IMR-90 (cell line): ENCODE data around the gene SLC25A38. TPM values are rescaled to one million over a fixed set of nuclear protein-coding genes. Genes with fewer than 3 reads are reported as not detected.

Source experiments
- ATAC-seq: fragments of 200-7000 bp; cut with Tn5 transposase; 2 replicates; pipeline ENCODE4 v1.9.1; 2020; ENCODE audit warnings: low read depth, mild to moderate bottlenecking, moderate library complexity
- BruUV-seq: library from RNA; stranded (reverse); fragments of 400-500 nt; replicated peaks from 2 replicates; lab custom pipeline; 2021; lab: Mats Ljungman, UMichigan
- CTCF ChIA-PET: fragments of 300-600 bp; formaldehyde crosslinking; extraction: SDS; loops from one replicate; lab custom pipeline; 2021; ENCODE audit warnings: antibody characterized with exemption; lab: Yijun Ruan, JAX
- POLR2A ChIA-PET: fragments of 300-600 bp; sonication (Branson Sonifier 250); formaldehyde crosslinking; loops from one replicate; lab custom pipeline; 2022; ENCODE audit warnings: antibody characterized with exemption; ENCODE audit not compliant: unreplicated experiment; lab: Charles Lee
- DNase-seq: peaks from one replicate; pipeline ENCODE4 v3.0.0; 2013
- H2AFZ ChIP-seq: replicated peaks from 2 replicates; pipeline ENCODE3; 2013; ENCODE audit warnings: low read length, mild to moderate bottlenecking; ENCODE audit not compliant: poor library complexity
- H2AK5ac ChIP-seq: 2 replicates; pipeline ENCODE4 v1.6.1; 2013; ENCODE audit warnings: low read depth, low read length, inconsistent platforms
- H2AK9ac ChIP-seq: replicated peaks from 2 replicates; pipeline ENCODE3; 2013; ENCODE audit warnings: mild to moderate bottlenecking, low read depth, low read length, moderate library complexity; ENCODE audit not compliant: poor library complexity
- H2BK120ac ChIP-seq: 2 replicates; pipeline ENCODE4 v1.6.1; 2013; ENCODE audit warnings: low read depth, low read length, inconsistent platforms
- H2BK15ac ChIP-seq: 3 replicates; pipeline ENCODE4 v1.6.1; 2013; ENCODE audit warnings: low read depth, low read length, inconsistent platforms
- H2BK20ac ChIP-seq: 2 replicates; pipeline ENCODE4 v1.6.1; 2013; ENCODE audit warnings: low read depth, mild to moderate bottlenecking, inconsistent platforms, low read length, moderate library complexity
- H2BK5ac ChIP-seq: 2 replicates; pipeline ENCODE4 v1.6.1; 2013; ENCODE audit warnings: mild to moderate bottlenecking, low read depth, low read length, inconsistent platforms; ENCODE audit not compliant: poor library complexity, severe bottlenecking
- H3K14ac ChIP-seq: replicated peaks from 2 replicates; pipeline ENCODE4 v1.6.1; 2013; ENCODE audit warnings: low read depth, low read length, inconsistent platforms
- H3K18ac ChIP-seq: 2 replicates; pipeline ENCODE4 v1.6.1; 2013; ENCODE audit warnings: low read depth, low read length, control low read depth
- H3K23ac ChIP-seq: 2 replicates; pipeline ENCODE4 v1.6.1; 2013; ENCODE audit warnings: low read depth, low read length, inconsistent platforms
- H3K27ac ChIP-seq: 2 replicates; pipeline ENCODE4 v1.5.1; 2013; ENCODE audit warnings: mild to moderate bottlenecking, control low read depth, low read length; ENCODE audit not compliant: insufficient read depth
- H3K27me3 ChIP-seq: 2 replicates; pipeline ENCODE4 v1.6.1; 2013; ENCODE audit warnings: low read length; ENCODE audit not compliant: control insufficient read depth, insufficient read depth
- H3K36me3 ChIP-seq: 2 replicates; pipeline ENCODE4 v1.6.1; 2013; ENCODE audit warnings: low read length, mixed read lengths; ENCODE audit not compliant: control insufficient read depth, insufficient read depth
- H3K4ac ChIP-seq: 2 replicates; pipeline ENCODE4 v1.6.1; 2013; ENCODE audit warnings: low read depth, low read length, inconsistent platforms
- H3K4me1 ChIP-seq: 2 replicates; pipeline ENCODE4 v1.6.1; 2013; ENCODE audit warnings: low read length, mixed read lengths; ENCODE audit not compliant: control insufficient read depth, insufficient read depth
- H3K4me2 ChIP-seq: 2 replicates; pipeline ENCODE4 v1.6.1; 2013; ENCODE audit warnings: low read depth, mild to moderate bottlenecking, control low read depth, low read length, moderate library complexity
- H3K4me3 ChIP-seq: 2 replicates; pipeline ENCODE4 v1.5.1; 2013; ENCODE audit warnings: low read depth, mild to moderate bottlenecking, control low read depth, low read length, moderate library complexity; ENCODE audit not compliant: insufficient read depth
- H3K56ac ChIP-seq: 2 replicates; pipeline ENCODE4 v1.6.1; 2013; ENCODE audit warnings: low read length, inconsistent platforms; ENCODE audit not compliant: insufficient read depth; ENCODE audit errors: extremely low read depth
- H3K79me1 ChIP-seq, 2 experiments: 2 replicates each; pipeline ENCODE4 v1.6.1; 2013; ENCODE audit warnings: low read length in 2 of 2, inconsistent platforms in 1 of 2, low read depth in 1 of 2
- H3K9ac ChIP-seq: 2 replicates; pipeline ENCODE4 v1.6.1; 2013; ENCODE audit warnings: low read depth, low read length, control low read depth
- H3K9me1 ChIP-seq: 2 replicates; pipeline ENCODE4 v1.6.1; 2013; ENCODE audit warnings: low read length, inconsistent platforms; ENCODE audit not compliant: insufficient read depth
- H3K9me3 ChIP-seq: 2 replicates; pipeline ENCODE4 v1.6.1; 2013; ENCODE audit warnings: low read length; ENCODE audit not compliant: control insufficient read depth, insufficient read depth
- H4K20me1 ChIP-seq: 2 replicates; pipeline ENCODE4 v1.6.1; 2013; ENCODE audit warnings: low read length, inconsistent platforms; ENCODE audit not compliant: insufficient read depth
- H4K5ac ChIP-seq: 2 replicates; pipeline ENCODE4 v1.6.1; 2013; ENCODE audit warnings: mild to moderate bottlenecking, low read depth, low read length, control low read depth
- H4K8ac ChIP-seq, 2 experiments: 2 replicates each; pipeline ENCODE4 v1.6.1; 2013; ENCODE audit warnings: low read depth in 2 of 2, low read length in 2 of 2, control low read depth in 1 of 2, inconsistent platforms in 1 of 2
- H4K91ac ChIP-seq: 2 replicates; pipeline ENCODE4 v1.6.1; 2013; ENCODE audit warnings: low read depth, low read length, inconsistent platforms; ENCODE audit not compliant: insufficient read depth
- BHLHE40 ChIP-seq: fragments of 150-350 bp; IDR thresholded peaks from 2 replicates; pipeline ENCODE4 v1.6.1; 2016; ENCODE audit warnings: mild to moderate bottlenecking, low read depth, low read length
- CEBPB ChIP-seq: IDR thresholded peaks from 2 replicates; pipeline ENCODE4 v1.6.1; 2012; ENCODE audit warnings: low read depth, low read length, improper control_type of control experiment
- CHD1 ChIP-seq: IDR thresholded peaks from 2 replicates; pipeline ENCODE4 v1.6.1; 2012; ENCODE audit warnings: low read depth, low read length, improper control_type of control experiment
- CTCF ChIP-seq: conservative IDR thresholded peaks from 2 replicates; pipeline ENCODE4 v1.5.1; 2012; ENCODE audit warnings: mild to moderate bottlenecking, low read depth, low read length, improper control_type of control experiment
- ELK1 ChIP-seq: fragments of 150-350 bp; IDR thresholded peaks from 2 replicates; pipeline ENCODE4 v1.6.1; 2016; ENCODE audit warnings: low read depth, mild to moderate bottlenecking, low read length, moderate library complexity, borderline replicate concordance
- FOS ChIP-seq: fragments of 150-350 bp; IDR thresholded peaks from 2 replicates; pipeline ENCODE4 v1.6.1; 2016; ENCODE audit warnings: low read depth, low read length
- MAFK ChIP-seq: IDR thresholded peaks from 2 replicates; pipeline ENCODE4 v1.6.1; 2012; ENCODE audit warnings: low read depth, low read length, improper control_type of control experiment
- MAZ ChIP-seq: IDR thresholded peaks from 2 replicates; pipeline ENCODE4 v1.6.1; 2012; ENCODE audit warnings: low read depth, mild to moderate bottlenecking, low read length, improper control_type of control experiment, moderate library complexity, borderline replicate concordance
- MXI1 ChIP-seq: IDR thresholded peaks from 2 replicates; pipeline ENCODE4 v1.6.1; 2012; ENCODE audit warnings: low read depth, mild to moderate bottlenecking, low read length, moderate library complexity, borderline replicate concordance
- NFE2L2 ChIP-seq: fragments of 150-350 bp; IDR thresholded peaks from 2 replicates; pipeline ENCODE4 v1.6.1; 2016; ENCODE audit warnings: low read depth, mild to moderate bottlenecking, low read length
- POLR2A ChIP-seq: IDR thresholded peaks from 2 replicates; pipeline ENCODE4 v1.6.1; 2012; ENCODE audit warnings: mild to moderate bottlenecking, low read depth, low read length
- RAD21 ChIP-seq: IDR thresholded peaks from 2 replicates; pipeline ENCODE4 v1.6.1; 2012; ENCODE audit warnings: low read length, improper control_type of control experiment
- RCOR1 ChIP-seq: IDR thresholded peaks from 2 replicates; pipeline ENCODE4 v1.6.1; 2012; ENCODE audit warnings: mild to moderate bottlenecking, low read length, improper control_type of control experiment; ENCODE audit not compliant: insufficient replicate concordance
- RFX5 ChIP-seq: IDR thresholded peaks from 2 replicates; pipeline ENCODE4 v1.8.0; 2012; ENCODE audit warnings: low read depth, mild to moderate bottlenecking, low read length, moderate library complexity
- SMC3 ChIP-seq: fragments of 150-350 bp; IDR thresholded peaks from 2 replicates; pipeline ENCODE4 v1.6.1; 2016; ENCODE audit warnings: low read depth, mild to moderate bottlenecking, antibody characterized with exemption, low read length, moderate library complexity
- USF2 ChIP-seq: fragments of 150-350 bp; IDR thresholded peaks from 2 replicates; pipeline ENCODE4 v1.6.1; 2017; ENCODE audit warnings: mild to moderate bottlenecking, antibody characterized with exemption, low read length, low read depth
- WGBS, 2 experiments: methylation state at CpG; one replicate each; pipeline versions ENCODE4 v1.1.5 to v1.1.7; 2013; ENCODE audit warnings: missing lambda C conversion rate in 2 of 2; ENCODE audit not compliant: insufficient read length in 1 of 2; ENCODE audit errors: extremely low coverage in 2 of 2; 5-methylcytosine and 5-hydroxymethylcytosine counted together
- dilution Hi-C: fragments of 300-500 bp; cut with HindIII; formaldehyde crosslinking; loops from one replicate; pipeline ENCODE4 v1.14.3; 2018; ENCODE audit warnings: low sequenced_read_pairs; ENCODE audit not compliant: unreplicated experiment
- in situ Hi-C: fragments of 300-500 bp; cut with MboI; formaldehyde crosslinking; loops from 3 replicates; pipeline ENCODE4 v1.14.3; 2019; ENCODE audit warnings: low sequenced_read_pairs, inconsistent platforms, mixed read lengths
- intact Hi-C: fragments of 100-400 bp; cut with micrococcal nuclease; formaldehyde crosslinking; loops from 2 replicates; pipeline ENCODE4 v1.10.0; 2022
- polyA plus RNA-seq, 3 experiments: library from polyadenylated mRNA; depleted of rRNA; stranded (reverse); fragments of >200 nt; gene quantifications; 2 replicates each; pipeline ENCODE4 v1.2.3, GENCODE V29; 2012; ENCODE audit warnings: low replicate concordance in 1 of 3
- total RNA-seq: library from RNA; depleted of rRNA; stranded (reverse); fragments of >200 nt; gene quantifications from 2 replicates; pipeline ENCODE4 v1.2.3, GENCODE V29; 2012

Gene SLC25A38
- total and polyA plus RNA-seq, 2 of the 4 experiments (the other 2 are of a cell fraction) = 17.4 to 22.6 TPM

GRCh38 chr3:39388741-39389248, 5.6 kb downstream of the SLC25A38 start:
- in situ Hi-C loops = no loop called here

More at GRCh38 chr3:39388741-39389248, 5.6 kb downstream of the SLC25A38 start:
- WGBS, 2 experiments = no CpG with 5 or more reads among the region's 2 CpGs
- Histone ChIP-seq H3K23ac (no peak overlapping the region), H3K4me1 (peaks cover 4% of the 10 kb centered on the region; the same call in 1 of the 2 replicates), H3K56ac (no peak overlapping the region), H3K18ac (no peak overlapping the region), H2AK5ac (no peak overlapping the region), H3K9ac (no peak overlapping the region), H4K20me1 (peaks cover 40% of the 10 kb centered on the region), H3K9me3 (no peaks in the 10 kb centered on the region), H3K4ac (no peak overlapping the region), H3K9me1 (peaks cover 17% of the 10 kb centered on the region; the same call in 1 of the 2 replicates), H2BK20ac (no peak overlapping the region), H2BK15ac (no peak overlapping the region), H4K5ac (no peak overlapping the region), H3K14ac (no peak overlapping the region), H3K36me3 (peaks cover 17% of the 10 kb centered on the region), H3K79me1 (peaks cover 23 to 62% of the 10 kb centered on the region in 2 experiments), H3K4me2 (no peak overlapping the region), H3K27ac (no peak overlapping the region), H4K91ac (no peak overlapping the region), H3K4me3 (no peak overlapping the region), H2BK5ac (no peak overlapping the region), H4K8ac (no peak overlapping the region), H3K27me3 (no peaks in the 10 kb centered on the region), H2AK9ac (no peak overlapping the region), H2AFZ (no peak overlapping the region), H2BK120ac (no peak overlapping the region)
- TF ChIP-seq CHD1 (no peak), FOS (no peak), POLR2A (no peak), MAZ (no peak), BHLHE40 (no peak), RCOR1 (no peak), USF2 (no peak), ELK1 (no peak), MXI1 (no peak), RFX5 (no peak), MAFK (no peak), RAD21 (no peak), SMC3 (no peak), CTCF (no peak), CEBPB (no peak), NFE2L2 (no peak)
- DNase-seq (no peak), ATAC-seq (no peak)
- dilution Hi-C loops = no loop called here
- intact Hi-C loops = no loop called here
- no TSS peak for BruUV-seq
- ChIA-PET POLR2A (no interaction called here), CTCF (no interaction called here)
